ENCODE results near the gene INPP1.
"Not testable (repeated sequence)": the region's sequence is repeated elsewhere in the genome, so short reads cannot be mapped to it uniquely, and the experiment has no call there.

INPP1 gene, protein sequence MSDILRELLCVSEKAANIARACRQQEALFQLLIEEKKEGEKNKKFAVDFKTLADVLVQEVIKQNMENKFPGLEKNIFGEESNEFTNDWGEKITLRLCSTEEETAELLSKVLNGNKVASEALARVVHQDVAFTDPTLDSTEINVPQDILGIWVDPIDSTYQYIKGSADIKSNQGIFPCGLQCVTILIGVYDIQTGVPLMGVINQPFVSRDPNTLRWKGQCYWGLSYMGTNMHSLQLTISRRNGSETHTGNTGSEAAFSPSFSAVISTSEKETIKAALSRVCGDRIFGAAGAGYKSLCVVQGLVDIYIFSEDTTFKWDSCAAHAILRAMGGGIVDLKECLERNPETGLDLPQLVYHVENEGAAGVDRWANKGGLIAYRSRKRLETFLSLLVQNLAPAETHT

DNA sequence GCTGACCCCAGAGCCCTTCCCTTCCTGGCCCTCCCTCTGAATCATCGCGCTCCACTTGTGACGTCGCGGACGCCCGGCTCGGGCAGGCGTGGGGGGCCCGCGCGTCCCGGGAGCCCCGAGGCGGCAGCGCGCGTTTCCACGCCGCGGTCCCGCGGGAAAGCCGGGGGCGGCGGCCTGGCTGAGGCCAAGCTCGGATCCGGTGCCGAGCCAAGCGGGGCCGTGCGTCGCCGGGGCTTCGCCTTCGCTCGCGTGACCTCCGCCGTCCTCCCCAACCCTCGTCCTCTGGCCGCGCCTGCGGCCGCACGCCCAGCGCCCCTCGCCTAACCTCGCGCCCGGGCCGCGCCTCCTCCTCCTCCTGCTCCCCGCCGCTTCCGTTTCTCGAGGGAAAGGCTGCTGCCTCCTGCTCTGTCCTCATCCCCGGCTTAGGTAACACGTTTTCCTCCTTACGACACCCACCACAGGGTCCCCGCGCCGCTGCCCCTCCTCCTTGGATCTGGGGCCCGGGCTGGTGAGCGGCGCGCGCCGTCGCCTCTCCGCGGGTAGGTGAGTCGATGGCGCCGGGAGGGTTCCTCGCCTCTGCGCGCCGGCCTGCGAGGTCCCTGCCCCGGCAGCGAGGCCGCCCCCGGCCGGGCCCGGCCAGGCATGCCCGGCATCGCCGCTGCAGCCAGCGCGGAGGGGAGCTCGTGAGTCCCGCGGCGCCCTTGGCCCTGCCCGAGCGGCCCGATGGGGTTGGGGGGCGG, at the start of gene INPP1:
Gene INPP1 (plus strand): TSS at position 54 of the 740 bp plus-strand sequence. CDS start 16,514 bp downstream, outside the sequence.
- DNase-seq = no peak

GRCh38 chr2:190297880-190298279, 45.5 kb upstream of the INPP1 start:
- DNase-seq = not testable (repeated sequence)

GRCh38 chr2:190301032-190301431, 42.4 kb upstream of the INPP1 start:
- DNase-seq = no peak

- no peak for DNase-seq
Observed at GRCh38 chr2:190302052-190302451, 41.3 kb upstream of the INPP1 start.

- no peak for DNase-seq
Observed at GRCh38 chr2:190303647-190304046, 39.7 kb upstream of the INPP1 start.

- no peak for DNase-seq
Observed at GRCh38 chr2:190304404-190304803, 39.0 kb upstream of the INPP1 start.

- DNase-seq = no peak
Observed at GRCh38 chr2:190308031-190308430, 35.4 kb upstream of the INPP1 start.

DNA sequence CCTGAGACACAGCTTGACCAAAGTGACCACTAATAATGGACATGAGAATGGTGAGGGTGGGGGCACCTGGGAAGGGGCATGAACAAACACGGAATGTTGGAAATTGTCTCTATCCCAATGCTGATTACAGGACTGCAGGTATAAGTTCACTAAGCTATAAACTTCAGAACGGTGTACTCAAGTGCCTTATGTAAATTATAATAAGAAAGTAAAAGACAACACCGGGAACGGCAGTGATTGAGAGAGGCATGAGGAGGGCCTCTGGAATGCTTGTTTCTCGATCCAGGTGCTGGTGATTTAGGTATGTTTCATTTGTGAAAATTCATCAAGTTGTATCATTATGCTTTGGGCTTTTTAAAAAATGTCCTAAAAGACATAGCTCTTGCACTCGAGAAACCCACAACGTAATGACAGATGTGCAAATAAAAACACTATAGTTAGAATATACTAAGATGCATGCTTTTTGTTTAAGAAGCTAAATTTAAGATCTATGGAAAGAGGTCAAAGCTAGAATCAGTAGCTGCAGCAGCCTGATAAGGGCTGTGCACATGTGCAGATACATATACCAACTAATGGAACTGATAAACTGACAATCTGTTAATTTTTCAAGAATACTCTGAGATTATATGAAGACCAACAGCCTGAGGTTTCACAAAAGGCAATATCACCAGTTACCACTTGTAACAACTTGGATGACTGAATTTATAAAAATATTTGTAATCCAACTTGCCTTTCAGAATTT, 31.3 kb upstream of the INPP1 start:
- DNase-seq = no peak

GRCh38 chr2:190312635-190313025, 30.8 kb upstream of the INPP1 start:
- not testable (repeated sequence) for DNase-seq

DNA sequence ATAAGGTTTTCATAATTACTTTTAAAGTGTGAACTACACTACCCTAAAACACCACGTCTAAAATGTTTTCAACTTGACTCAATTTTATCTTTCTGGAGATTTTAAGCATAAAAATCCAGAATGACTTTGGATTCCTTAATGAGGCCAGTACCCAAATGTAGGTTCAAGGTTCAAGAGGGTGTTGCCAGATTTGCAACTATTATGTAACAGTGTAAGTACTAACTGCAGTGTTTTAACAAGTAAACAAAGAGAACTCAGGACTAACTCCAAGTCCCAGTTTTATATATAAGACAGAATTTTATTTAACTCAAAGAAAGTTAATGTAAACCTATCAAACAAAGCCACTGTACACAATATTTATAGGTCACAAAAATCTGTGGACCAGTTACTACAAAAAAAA, 29.5 kb upstream of the INPP1 start:
- no peak for DNase-seq

- peak; percentile 25 for DNase-seq
Observed at GRCh38 chr2:190315273-190315672, 28.1 kb upstream of the INPP1 start.

DNA sequence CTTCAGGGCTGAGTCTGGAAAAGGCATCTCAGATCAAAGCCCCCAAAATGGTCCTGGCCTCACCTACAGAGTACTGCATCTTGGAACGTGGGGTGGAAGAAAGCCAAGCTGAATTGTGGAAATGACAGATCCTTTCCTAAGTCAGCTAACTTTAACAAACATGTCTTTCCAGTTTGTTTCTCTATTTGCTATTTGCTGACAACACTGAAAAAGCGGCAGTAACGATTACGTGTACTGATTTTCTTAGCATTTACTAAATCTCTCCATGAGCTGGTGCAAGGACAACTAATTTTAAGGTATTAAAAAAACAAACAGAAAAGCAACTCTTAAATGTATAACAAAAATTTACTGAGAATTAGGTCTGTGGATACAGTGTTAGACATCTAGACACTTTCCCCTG, 24.9 kb upstream of the INPP1 start:
- DNase-seq = no peak

GRCh38 chr2:190318931-190319554, 24.3 kb upstream of the INPP1 start:
- no peak for DNase-seq

- DNase-seq = peak; percentile 98
Observed at GRCh38 chr2:190319555-190320498, 23.6 kb upstream of the INPP1 start, which contains the start of gene HIBCH. Gene HIBCH (minus strand): TSS chr2:190319826. CDS start chr2:190319750, 76 bp downstream.

GRCh38 chr2:190320696-190321095, 22.7 kb upstream of the INPP1 start:
- no peak for DNase-seq

DNA sequence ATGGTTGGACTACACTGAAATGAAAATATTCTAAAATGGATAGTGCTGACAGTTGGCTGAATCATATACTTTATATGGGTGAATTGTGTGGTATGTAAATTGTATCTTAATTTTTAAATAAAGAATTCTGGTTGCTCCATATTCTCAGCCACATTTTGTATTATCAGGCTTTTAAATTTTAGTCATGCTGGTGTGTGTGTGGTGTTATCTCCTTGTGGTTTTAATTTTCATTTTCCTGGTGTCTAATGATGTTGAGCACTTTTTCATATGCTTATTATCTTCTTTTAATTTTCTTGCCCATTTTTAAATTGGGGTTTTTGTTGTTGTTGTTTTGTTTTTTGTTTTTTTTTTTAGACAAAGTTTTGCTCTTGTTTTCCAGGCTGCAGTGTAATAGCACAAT, 20.0 kb upstream of the INPP1 start:
- DNase-seq = no peak

DNA sequence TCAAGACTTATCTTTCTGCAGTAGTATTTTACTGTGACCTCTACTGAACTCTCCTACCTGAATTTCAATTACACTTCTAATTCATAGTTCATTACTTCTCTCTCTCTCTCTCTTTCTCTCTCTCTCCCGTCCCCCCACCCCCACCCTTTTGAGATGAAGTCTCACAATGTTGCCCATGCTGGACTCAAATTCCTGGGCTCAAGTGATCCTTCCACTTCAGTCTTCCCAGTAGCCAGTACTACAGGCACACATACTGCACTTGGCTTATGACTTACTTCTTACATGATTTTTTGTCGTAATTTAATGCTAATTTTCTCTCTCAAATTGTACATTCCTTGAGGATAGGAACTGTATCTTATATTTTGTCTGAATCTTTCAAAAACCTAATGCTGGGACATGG, 17.8 kb upstream of the INPP1 start:
- DNase-seq = no peak

DNA sequence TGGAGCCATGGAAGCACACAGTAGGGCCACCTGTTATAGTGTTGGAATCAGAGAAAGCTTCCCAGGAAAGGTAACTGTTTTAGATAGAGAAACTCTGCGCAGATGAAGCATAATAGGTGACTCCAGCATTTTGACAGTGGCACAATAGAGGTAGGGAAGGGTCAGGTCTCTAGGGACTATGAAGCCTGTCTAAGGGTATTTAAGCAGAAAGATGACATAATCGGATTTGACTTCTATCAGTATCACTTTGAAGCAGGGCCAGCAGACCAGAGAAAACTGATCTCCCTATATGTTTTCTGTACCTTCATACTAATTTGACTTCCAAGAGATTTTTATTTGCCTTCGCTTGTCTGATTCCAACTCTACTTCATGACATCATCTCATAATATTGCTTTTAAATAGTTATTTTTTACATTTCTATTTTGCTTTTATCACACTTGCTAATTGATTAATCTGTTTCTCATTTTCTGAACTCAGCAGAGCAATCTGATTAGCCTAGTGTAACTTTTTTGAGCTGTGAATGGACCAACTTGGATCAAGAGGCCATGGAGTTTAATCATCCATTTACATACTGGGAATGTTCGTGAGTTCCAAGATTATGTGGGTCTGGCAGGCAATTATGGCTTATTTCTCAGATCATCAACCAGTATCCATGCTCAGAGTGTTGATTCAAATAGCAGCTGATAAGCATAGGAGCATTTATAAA, 15.4 kb upstream of the INPP1 start:
- no peak for DNase-seq

DNA sequence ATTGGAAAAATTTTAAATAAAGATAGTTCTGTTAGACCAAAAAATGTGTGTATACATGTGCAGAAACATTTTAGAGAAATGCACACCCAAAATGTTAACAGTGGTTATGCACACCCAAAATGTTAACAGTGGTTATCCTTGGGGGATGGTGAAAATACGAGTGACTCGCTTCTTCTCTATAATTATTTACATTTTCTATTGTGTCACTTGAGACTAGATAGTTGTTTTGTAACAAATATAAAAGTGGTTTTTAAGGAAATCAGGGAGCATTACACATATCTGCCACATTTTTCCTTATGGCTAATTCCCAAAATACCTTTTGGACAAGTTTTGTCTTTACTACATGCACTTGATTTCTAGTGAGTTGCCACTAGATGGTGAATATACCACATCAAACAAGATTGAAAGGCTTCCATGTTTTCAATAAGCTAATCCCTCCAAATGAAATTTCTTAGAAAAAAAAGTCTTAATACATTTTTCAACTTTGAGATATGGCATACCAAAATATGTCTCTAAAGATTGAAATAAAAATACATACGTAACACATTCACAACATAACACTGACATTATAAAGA, 14.7 kb upstream of the INPP1 start:
- DNase-seq = no peak

- no peak for DNase-seq
Observed at GRCh38 chr2:190333395-190333794, 10.0 kb upstream of the INPP1 start.

- no peak for DNase-seq
Observed at GRCh38 chr2:190333928-190334327, 9.5 kb upstream of the INPP1 start.

Measured in DMS79 (cell line).